IMR-90 (cell line): Measurements from ENCODE around the gene SNAP25. TPM values are rescaled to one million over a fixed set of nuclear protein-coding genes. Genes with fewer than 3 reads are reported as not detected.

Experiments used
- ATAC-seq: fragments of 200-7000 bp; cut with Tn5 transposase; 2 replicates; pipeline ENCODE4 v1.9.1; 2020; ENCODE audit warnings: low read depth, mild to moderate bottlenecking, moderate library complexity
- BruUV-seq: library from RNA; stranded (reverse); fragments of 400-500 nt; replicated peaks from 2 replicates; lab custom pipeline; 2021; lab: Mats Ljungman, UMichigan
- CTCF ChIA-PET: fragments of 300-600 bp; formaldehyde crosslinking; extraction: SDS; loops from one replicate; lab custom pipeline; 2021; ENCODE audit warnings: antibody characterized with exemption; lab: Yijun Ruan, JAX
- POLR2A ChIA-PET: fragments of 300-600 bp; sonication (Branson Sonifier 250); formaldehyde crosslinking; loops from one replicate; lab custom pipeline; 2022; ENCODE audit warnings: antibody characterized with exemption; ENCODE audit not compliant: unreplicated experiment; lab: Charles Lee
- DNase-seq: peaks from one replicate; pipeline ENCODE4 v3.0.0; 2013
- H2AFZ ChIP-seq: replicated peaks from 2 replicates; pipeline ENCODE3; 2013; ENCODE audit warnings: low read length, mild to moderate bottlenecking; ENCODE audit not compliant: poor library complexity
- H2AK5ac ChIP-seq: 2 replicates; pipeline ENCODE4 v1.6.1; 2013; ENCODE audit warnings: low read depth, low read length, inconsistent platforms
- H2AK9ac ChIP-seq: replicated peaks from 2 replicates; pipeline ENCODE3; 2013; ENCODE audit warnings: mild to moderate bottlenecking, low read depth, low read length, moderate library complexity; ENCODE audit not compliant: poor library complexity
- H2BK120ac ChIP-seq: 2 replicates; pipeline ENCODE4 v1.6.1; 2013; ENCODE audit warnings: low read depth, low read length, inconsistent platforms
- H2BK15ac ChIP-seq: 3 replicates; pipeline ENCODE4 v1.6.1; 2013; ENCODE audit warnings: low read depth, low read length, inconsistent platforms
- H2BK20ac ChIP-seq: 2 replicates; pipeline ENCODE4 v1.6.1; 2013; ENCODE audit warnings: low read depth, mild to moderate bottlenecking, inconsistent platforms, low read length, moderate library complexity
- H2BK5ac ChIP-seq: 2 replicates; pipeline ENCODE4 v1.6.1; 2013; ENCODE audit warnings: mild to moderate bottlenecking, low read depth, low read length, inconsistent platforms; ENCODE audit not compliant: poor library complexity, severe bottlenecking
- H3K14ac ChIP-seq: replicated peaks from 2 replicates; pipeline ENCODE4 v1.6.1; 2013; ENCODE audit warnings: low read depth, low read length, inconsistent platforms
- H3K18ac ChIP-seq: 2 replicates; pipeline ENCODE4 v1.6.1; 2013; ENCODE audit warnings: low read depth, low read length, control low read depth
- H3K23ac ChIP-seq: 2 replicates; pipeline ENCODE4 v1.6.1; 2013; ENCODE audit warnings: low read depth, low read length, inconsistent platforms
- H3K27ac ChIP-seq: 2 replicates; pipeline ENCODE4 v1.5.1; 2013; ENCODE audit warnings: mild to moderate bottlenecking, control low read depth, low read length; ENCODE audit not compliant: insufficient read depth
- H3K27me3 ChIP-seq: 2 replicates; pipeline ENCODE4 v1.6.1; 2013; ENCODE audit warnings: low read length; ENCODE audit not compliant: control insufficient read depth, insufficient read depth
- H3K36me3 ChIP-seq: 2 replicates; pipeline ENCODE4 v1.6.1; 2013; ENCODE audit warnings: low read length, mixed read lengths; ENCODE audit not compliant: control insufficient read depth, insufficient read depth
- H3K4ac ChIP-seq: 2 replicates; pipeline ENCODE4 v1.6.1; 2013; ENCODE audit warnings: low read depth, low read length, inconsistent platforms
- H3K4me1 ChIP-seq: 2 replicates; pipeline ENCODE4 v1.6.1; 2013; ENCODE audit warnings: low read length, mixed read lengths; ENCODE audit not compliant: control insufficient read depth, insufficient read depth
- H3K4me2 ChIP-seq: 2 replicates; pipeline ENCODE4 v1.6.1; 2013; ENCODE audit warnings: low read depth, mild to moderate bottlenecking, control low read depth, low read length, moderate library complexity
- H3K4me3 ChIP-seq: 2 replicates; pipeline ENCODE4 v1.5.1; 2013; ENCODE audit warnings: low read depth, mild to moderate bottlenecking, control low read depth, low read length, moderate library complexity; ENCODE audit not compliant: insufficient read depth
- H3K56ac ChIP-seq: 2 replicates; pipeline ENCODE4 v1.6.1; 2013; ENCODE audit warnings: low read length, inconsistent platforms; ENCODE audit not compliant: insufficient read depth; ENCODE audit errors: extremely low read depth
- H3K79me1 ChIP-seq, 2 experiments: 2 replicates each; pipeline ENCODE4 v1.6.1; 2013; ENCODE audit warnings: low read length in 2 of 2, inconsistent platforms in 1 of 2, low read depth in 1 of 2
- H3K9ac ChIP-seq: 2 replicates; pipeline ENCODE4 v1.6.1; 2013; ENCODE audit warnings: low read depth, low read length, control low read depth
- H3K9me1 ChIP-seq: 2 replicates; pipeline ENCODE4 v1.6.1; 2013; ENCODE audit warnings: low read length, inconsistent platforms; ENCODE audit not compliant: insufficient read depth
- H3K9me3 ChIP-seq: 2 replicates; pipeline ENCODE4 v1.6.1; 2013; ENCODE audit warnings: low read length; ENCODE audit not compliant: control insufficient read depth, insufficient read depth
- H4K20me1 ChIP-seq: 2 replicates; pipeline ENCODE4 v1.6.1; 2013; ENCODE audit warnings: low read length, inconsistent platforms; ENCODE audit not compliant: insufficient read depth
- H4K5ac ChIP-seq: 2 replicates; pipeline ENCODE4 v1.6.1; 2013; ENCODE audit warnings: mild to moderate bottlenecking, low read depth, low read length, control low read depth
- H4K8ac ChIP-seq, 2 experiments: 2 replicates each; pipeline ENCODE4 v1.6.1; 2013; ENCODE audit warnings: low read depth in 2 of 2, low read length in 2 of 2, control low read depth in 1 of 2, inconsistent platforms in 1 of 2
- H4K91ac ChIP-seq: 2 replicates; pipeline ENCODE4 v1.6.1; 2013; ENCODE audit warnings: low read depth, low read length, inconsistent platforms; ENCODE audit not compliant: insufficient read depth
- CHD1 ChIP-seq: IDR thresholded peaks from 2 replicates; pipeline ENCODE4 v1.6.1; 2012; ENCODE audit warnings: low read depth, low read length, improper control_type of control experiment
- CTCF ChIP-seq: conservative IDR thresholded peaks from 2 replicates; pipeline ENCODE4 v1.5.1; 2012; ENCODE audit warnings: mild to moderate bottlenecking, low read depth, low read length, improper control_type of control experiment
- ELK1 ChIP-seq: fragments of 150-350 bp; IDR thresholded peaks from 2 replicates; pipeline ENCODE4 v1.6.1; 2016; ENCODE audit warnings: low read depth, mild to moderate bottlenecking, low read length, moderate library complexity, borderline replicate concordance
- FOS ChIP-seq: fragments of 150-350 bp; IDR thresholded peaks from 2 replicates; pipeline ENCODE4 v1.6.1; 2016; ENCODE audit warnings: low read depth, low read length
- MXI1 ChIP-seq: IDR thresholded peaks from 2 replicates; pipeline ENCODE4 v1.6.1; 2012; ENCODE audit warnings: low read depth, mild to moderate bottlenecking, low read length, moderate library complexity, borderline replicate concordance
- NFE2L2 ChIP-seq: fragments of 150-350 bp; IDR thresholded peaks from 2 replicates; pipeline ENCODE4 v1.6.1; 2016; ENCODE audit warnings: low read depth, mild to moderate bottlenecking, low read length
- RAD21 ChIP-seq: IDR thresholded peaks from 2 replicates; pipeline ENCODE4 v1.6.1; 2012; ENCODE audit warnings: low read length, improper control_type of control experiment
- RFX5 ChIP-seq: IDR thresholded peaks from 2 replicates; pipeline ENCODE4 v1.8.0; 2012; ENCODE audit warnings: low read depth, mild to moderate bottlenecking, low read length, moderate library complexity
- USF2 ChIP-seq: fragments of 150-350 bp; IDR thresholded peaks from 2 replicates; pipeline ENCODE4 v1.6.1; 2017; ENCODE audit warnings: mild to moderate bottlenecking, antibody characterized with exemption, low read length, low read depth
- WGBS, 2 experiments: methylation state at CpG; one replicate each; pipeline versions ENCODE4 v1.1.5 to v1.1.7; 2013; ENCODE audit warnings: missing lambda C conversion rate in 2 of 2; ENCODE audit not compliant: insufficient read length in 1 of 2; ENCODE audit errors: extremely low coverage in 2 of 2; 5-methylcytosine and 5-hydroxymethylcytosine counted together
- dilution Hi-C: fragments of 300-500 bp; cut with HindIII; formaldehyde crosslinking; loops from one replicate; pipeline ENCODE4 v1.14.3; 2018; ENCODE audit warnings: low sequenced_read_pairs; ENCODE audit not compliant: unreplicated experiment
- in situ Hi-C: fragments of 300-500 bp; cut with MboI; formaldehyde crosslinking; loops from 3 replicates; pipeline ENCODE4 v1.14.3; 2019; ENCODE audit warnings: low sequenced_read_pairs, inconsistent platforms, mixed read lengths
- intact Hi-C: fragments of 100-400 bp; cut with micrococcal nuclease; formaldehyde crosslinking; loops from 2 replicates; pipeline ENCODE4 v1.10.0; 2022
- polyA plus RNA-seq, 3 experiments: library from polyadenylated mRNA; depleted of rRNA; stranded (reverse); fragments of >200 nt; gene quantifications; 2 replicates each; pipeline ENCODE4 v1.2.3, GENCODE V29; 2012; ENCODE audit warnings: low replicate concordance in 1 of 3
- total RNA-seq: library from RNA; depleted of rRNA; stranded (reverse); fragments of >200 nt; gene quantifications from 2 replicates; pipeline ENCODE4 v1.2.3, GENCODE V29; 2012

Gene SNAP25
- total and polyA plus RNA-seq, 2 of the 4 experiments (the other 2 are of a cell fraction) = 1.1 to 2.8 TPM

- H2BK20ac ChIP-seq = no peak overlapping the region
- H4K20me1 ChIP-seq = no peaks in the 10 kb centered on the region
- dilution Hi-C loops = no loop called here
- H2BK15ac ChIP-seq = no peak overlapping the region
- H3K4me2 ChIP-seq = no peak overlapping the region
- no peak overlapping the region for H2AFZ ChIP-seq
- H3K23ac ChIP-seq = no peak overlapping the region
- no CpG with 5 or more reads among the region's 1 CpG for WGBS, 2 experiments
- no peaks in the 10 kb centered on the region for H3K9me1 ChIP-seq
- H2AK5ac ChIP-seq = no peak overlapping the region
- no peaks in the 10 kb centered on the region for H3K9me3 ChIP-seq
- in situ Hi-C loops = no loop called here
- H3K14ac ChIP-seq = no peak overlapping the region
- H3K4ac ChIP-seq = no peak overlapping the region
- H2BK120ac ChIP-seq = no peak overlapping the region
- DNase-seq (no peak), ATAC-seq (no peak)
- no peaks in the 10 kb centered on the region; the same call in 1 of the 2 replicates for H3K27me3 ChIP-seq
- no peak overlapping the region for H3K56ac ChIP-seq
- no peak overlapping the region for H4K5ac ChIP-seq
- no peak overlapping the region for H4K91ac ChIP-seq
- no peak overlapping the region for H2BK5ac ChIP-seq
- TF ChIP-seq ELK1 (no peak), USF2 (no peak), CTCF (no peak), FOS (no peak), RAD21 (no peak), MXI1 (no peak), CHD1 (no peak), NFE2L2 (no peak), RFX5 (no peak)
- H2AK9ac ChIP-seq = no peak overlapping the region
- ChIA-PET POLR2A (no interaction called here), CTCF (interaction anchor here (0.5 kb wide), 1 partner anchor 12 kb away, joined by 4 read pairs; no protein-coding TSS in a partner anchor)
- H3K9ac ChIP-seq = no peak overlapping the region
- H3K27ac ChIP-seq = no peak overlapping the region
- no peaks in the 10 kb centered on the region for H3K79me1 ChIP-seq
- H3K18ac ChIP-seq = no peak overlapping the region
- no peak overlapping the region for H3K4me3 ChIP-seq
- H4K8ac ChIP-seq = no peak overlapping the region
- H3K4me1 ChIP-seq = peaks cover 3% of the 10 kb centered on the region; the same call in 1 of the 2 replicates
- intact Hi-C loops = no loop called here
- no TSS peak for BruUV-seq
- H3K36me3 ChIP-seq = no peaks in the 10 kb centered on the region
Measured at GRCh38 chr20:10339609-10340008, 121.0 kb downstream of the SNAP25 start.
